ENCODE results near the gene HK1.

The HK1 gene

GRCh38 chr10:69285699-69286098 lies 7.4 kb downstream of the HK1 start:
- TF ChIP-seq TSHZ2 (CRISPR knock-in tag; IDR thresholded peaks at IDR 0.05) (no peak), ARNTL (CRISPR knock-in tag; IDR thresholded peaks at IDR 0.05; ENCODE audit: borderline replicate concordance, low read depth) (no peak), TOX (CRISPR knock-in tag; IDR thresholded peaks at IDR 0.05; ENCODE audit: borderline replicate concordance) (no peak), GLIS3 (CRISPR knock-in tag; IDR thresholded peaks at IDR 0.05) (no peak), POU6F1 (CRISPR knock-in tag; IDR thresholded peaks at IDR 0.05; ENCODE audit: borderline replicate concordance, low read depth) (no peak), ISL1 (CRISPR knock-in tag; IDR thresholded peaks at IDR 0.05) (no peak), OSR1 (CRISPR knock-in tag; IDR thresholded peaks at IDR 0.05) (no peak), CSDC2 (CRISPR knock-in tag; IDR thresholded peaks at IDR 0.05) (no peak), ZFP30 (CRISPR knock-in tag; IDR thresholded peaks at IDR 0.05) (no peak), PPARA (CRISPR knock-in tag; IDR thresholded peaks at IDR 0.05; ENCODE audit: borderline replicate concordance) (no peak), SNAI2 (CRISPR knock-in tag; IDR thresholded peaks at IDR 0.05) (no peak), ESRRG (CRISPR knock-in tag; IDR thresholded peaks at IDR 0.05) (no peak), ZNF70 (CRISPR knock-in tag; IDR thresholded peaks at IDR 0.05) (no peak), ZFP3 (CRISPR knock-in tag; IDR thresholded peaks at IDR 0.05) (no peak), ZC3H10 (CRISPR knock-in tag; IDR thresholded peaks at IDR 0.05) (no peak), PATZ1 (CRISPR knock-in tag; IDR thresholded peaks at IDR 0.05; ENCODE audit: borderline replicate concordance) (no peak)
- ATAC-seq, result no peak

GRCh38 chr10:69287181-69287580 lies 8.9 kb downstream of the HK1 start:
- no peak for TF ChIP-seq PATZ1 (CRISPR knock-in tag; IDR thresholded peaks at IDR 0.05; ENCODE audit: borderline replicate concordance)
- TF ChIP-seq ZNF565 (CRISPR knock-in tag; conservative IDR thresholded peaks at IDR 0.05; ENCODE audit: low read depth), result no peak
- no peak for TF ChIP-seq RARB (CRISPR knock-in tag; IDR thresholded peaks at IDR 0.05)
- no peak for TF ChIP-seq ARNTL (CRISPR knock-in tag; IDR thresholded peaks at IDR 0.05; ENCODE audit: borderline replicate concordance, low read depth)
- no peak for TF ChIP-seq POU6F1 (CRISPR knock-in tag; IDR thresholded peaks at IDR 0.05; ENCODE audit: borderline replicate concordance, low read depth)
- no peak for TF ChIP-seq ZC3H10 (CRISPR knock-in tag; IDR thresholded peaks at IDR 0.05)
- no peak for TF ChIP-seq ISL1 (CRISPR knock-in tag; IDR thresholded peaks at IDR 0.05)
- TF ChIP-seq SNAI2 (CRISPR knock-in tag; IDR thresholded peaks at IDR 0.05), result no peak
- TF ChIP-seq CSDC2 (CRISPR knock-in tag; IDR thresholded peaks at IDR 0.05), result no peak
- no peak for TF ChIP-seq OSR1 (CRISPR knock-in tag; IDR thresholded peaks at IDR 0.05)
- TF ChIP-seq PPARA (CRISPR knock-in tag; IDR thresholded peaks at IDR 0.05; ENCODE audit: borderline replicate concordance), result no peak
- TF ChIP-seq CREB5 (CRISPR knock-in tag; IDR thresholded peaks at IDR 0.05; ENCODE audit: low read depth), result no peak
- TF ChIP-seq ZNF8 (CRISPR knock-in tag; IDR thresholded peaks at IDR 0.05), result no peak
- no peak for TF ChIP-seq ZFP30 (CRISPR knock-in tag; IDR thresholded peaks at IDR 0.05)
- no peak for TF ChIP-seq GLIS3 (CRISPR knock-in tag; IDR thresholded peaks at IDR 0.05)
- ATAC-seq, result no peak
